GM18861 (cell line): ENCODE data around the gene BLNK.

ENCODE experiments used
- ATAC-seq: cut with Tn5 transposase; IDR thresholded peaks from one replicate; pipeline ENCODE4 v1.9.1; 2021; ENCODE audit not compliant: unreplicated experiment

The BLNK gene

DNA sequence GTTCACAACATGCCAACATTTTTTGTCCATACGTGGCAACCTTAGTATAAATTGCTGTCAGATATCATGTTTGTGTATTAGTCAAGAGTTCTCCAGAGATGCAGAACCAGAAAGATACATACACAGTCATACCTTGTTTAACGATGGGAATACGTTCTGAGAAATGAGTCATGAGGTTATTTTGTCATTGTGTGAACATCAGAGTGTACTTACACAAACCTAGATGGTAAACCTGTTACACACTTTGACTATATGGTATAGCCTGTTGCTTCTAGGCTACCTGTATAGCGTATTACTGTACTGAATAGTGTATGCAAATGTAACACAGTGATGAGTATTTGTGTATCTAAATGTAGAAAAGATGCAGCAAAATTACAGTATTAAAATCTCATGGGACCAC lies 118.9 kb downstream of the BLNK start:
- ATAC-seq = no peak
